Upper lobe of left lung (tissue), 4 donors: Measurements from ENCODE around the gene CCL28.

Experiments used
- CTCF ChIP-seq, 6 experiments: fragments of 450-650 bp in 4 of 6; fragments of 200-600 bp in 2 of 6; sonication (generic) in 2 of 6; IDR thresholded peaks; one replicate each; pipeline ENCODE4 v1.5.1; 2016 to 2019; ENCODE audit warnings: antibody characterized with exemption in 6 of 6
- EP300 ChIP-seq, 4 donors: sonication (generic); formaldehyde crosslinking; IDR thresholded peaks; one replicate each; pipeline ENCODE4 v1.5.1; 2017; ENCODE audit warnings: antibody characterized with exemption in 4 of 4, control low read depth in 2 of 4
- POLR2A ChIP-seq, 4 donors: fragments of 450-650 bp; IDR thresholded peaks; one replicate each; pipeline ENCODE4 v1.5.1; 2016 to 2017; ENCODE audit warnings: antibody characterized with exemption in 4 of 4, mild to moderate bottlenecking in 2 of 4

DNA sequence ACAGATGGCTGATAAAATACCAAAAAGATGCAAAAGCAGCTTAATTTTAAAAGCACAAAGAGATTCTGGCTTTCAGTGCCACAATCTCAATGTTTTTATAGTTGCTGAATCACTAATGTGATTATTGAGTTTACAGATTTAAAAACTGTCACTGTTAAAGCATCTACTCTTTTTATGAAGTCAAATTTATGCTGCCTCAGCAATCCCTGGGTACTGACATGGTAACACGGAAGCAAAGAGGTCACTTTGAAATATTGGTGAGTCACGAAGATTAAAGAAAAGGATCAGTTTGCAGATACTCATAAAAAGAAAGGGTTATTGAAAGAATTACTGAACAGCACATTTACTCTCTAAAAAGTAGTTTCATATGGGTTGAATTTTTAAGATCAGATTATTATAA is 59.3 kb downstream of the CCL28 start:
- no peak for TF ChIP-seq EP300 (IDR thresholded peaks at IDR 0.05)
- TF ChIP-seq POLR2A (IDR thresholded peaks at IDR 0.05) = no peak
- no peak for TF ChIP-seq CTCF (IDR thresholded peaks at IDR 0.05)
